Measurements from ENCODE around the gene EIF3B.
"Not testable (repeated sequence)": the region's sequence is repeated elsewhere in the genome, so short reads cannot be mapped to it uniquely, and the experiment has no call there.

DNA sequence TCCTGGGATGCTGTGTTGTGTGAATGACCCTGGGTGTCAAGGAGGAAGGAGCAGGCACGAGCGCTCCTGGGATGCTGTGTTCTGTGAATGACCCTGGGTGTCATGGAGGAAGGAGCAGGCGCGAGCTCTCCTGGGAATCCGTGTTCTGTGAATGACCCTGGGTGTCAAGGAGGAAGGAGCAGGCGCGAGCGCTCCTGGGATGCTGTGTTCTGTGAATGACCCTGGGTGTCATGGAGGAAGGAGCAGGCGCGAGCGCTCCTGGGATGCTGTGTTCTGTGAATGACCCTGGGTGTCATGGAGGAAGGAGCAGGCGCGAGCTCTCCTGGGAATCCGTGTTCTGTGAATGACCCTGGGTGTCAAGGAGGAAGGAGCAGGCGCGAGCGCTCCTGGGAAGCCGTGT is 22.9 kb downstream of the EIF3B start:
- TF ChIP-seq, protein P1, sequence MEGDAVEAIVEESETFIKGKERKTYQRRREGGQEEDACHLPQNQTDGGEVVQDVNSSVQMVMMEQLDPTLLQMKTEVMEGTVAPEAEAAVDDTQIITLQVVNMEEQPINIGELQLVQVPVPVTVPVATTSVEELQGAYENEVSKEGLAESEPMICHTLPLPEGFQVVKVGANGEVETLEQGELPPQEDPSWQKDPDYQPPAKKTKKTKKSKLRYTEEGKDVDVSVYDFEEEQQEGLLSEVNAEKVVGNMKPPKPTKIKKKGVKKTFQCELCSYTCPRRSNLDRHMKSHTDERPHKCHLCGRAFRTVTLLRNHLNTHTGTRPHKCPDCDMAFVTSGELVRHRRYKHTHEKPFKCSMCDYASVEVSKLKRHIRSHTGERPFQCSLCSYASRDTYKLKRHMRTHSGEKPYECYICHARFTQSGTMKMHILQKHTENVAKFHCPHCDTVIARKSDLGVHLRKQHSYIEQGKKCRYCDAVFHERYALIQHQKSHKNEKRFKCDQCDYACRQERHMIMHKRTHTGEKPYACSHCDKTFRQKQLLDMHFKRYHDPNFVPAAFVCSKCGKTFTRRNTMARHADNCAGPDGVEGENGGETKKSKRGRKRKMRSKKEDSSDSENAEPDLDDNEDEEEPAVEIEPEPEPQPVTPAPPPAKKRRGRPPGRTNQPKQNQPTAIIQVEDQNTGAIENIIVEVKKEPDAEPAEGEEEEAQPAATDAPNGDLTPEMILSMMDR (conservative IDR thresholded peaks at IDR 0.05 in 1 of 2, IDR thresholded peaks at IDR 0.05 in 1 of 2; ENCODE audit: extremely low read depth in 1 of 2, insufficient read depth in 1 of 2, low read depth in 1 of 2, low read length in 2 of 2) = not testable (repeated sequence)
- TF ChIP-seq EZH2 (IDR thresholded peaks at IDR 0.05; ENCODE audit: borderline replicate concordance, low read length) = not testable (repeated sequence)

Measured in mammary epithelial cell (primary cell).